Measurements from ENCODE around the gene FAF1. TPM values are rescaled to one million over a fixed set of nuclear protein-coding genes. Genes with fewer than 3 reads are reported as not detected.

The FAF1 gene
- total and polyA plus RNA-seq, 9 of the 15 experiments (the other 6 are each of a cell fraction or from before 2014, with no cell fraction given): 48.7 to 225 (median 118) TPM

DNA sequence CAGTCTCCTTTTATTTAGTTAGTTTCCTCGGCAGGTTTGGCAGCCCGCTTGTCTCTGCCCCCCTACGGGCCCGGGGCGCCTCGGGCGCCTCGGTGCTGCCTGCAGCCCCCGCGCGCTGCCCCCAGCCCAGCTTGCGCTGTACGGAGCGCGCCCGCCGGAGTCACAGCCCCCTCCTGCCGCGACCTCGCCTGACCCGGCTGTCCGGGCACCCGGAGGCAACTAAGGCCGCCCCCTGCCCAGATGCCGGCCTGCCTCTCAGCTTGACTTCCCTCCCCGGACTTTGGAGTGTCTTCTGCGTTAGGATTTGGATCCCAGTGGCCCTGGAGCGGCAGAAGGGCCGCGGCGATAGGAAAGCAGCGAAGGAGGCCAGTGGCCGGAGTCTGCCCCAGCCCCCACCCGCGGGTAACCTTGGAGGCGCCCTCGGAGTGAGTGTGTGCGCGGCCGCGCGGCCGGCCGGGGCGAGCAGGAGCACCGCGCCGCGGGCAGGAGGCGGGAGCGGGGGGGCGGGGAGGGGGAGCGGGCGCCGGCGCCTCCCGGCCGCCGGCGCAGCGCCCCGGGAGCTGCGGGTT is 17.6 kb upstream of the FAF1 start (continued):
- TF ChIP-seq, protein P1, sequence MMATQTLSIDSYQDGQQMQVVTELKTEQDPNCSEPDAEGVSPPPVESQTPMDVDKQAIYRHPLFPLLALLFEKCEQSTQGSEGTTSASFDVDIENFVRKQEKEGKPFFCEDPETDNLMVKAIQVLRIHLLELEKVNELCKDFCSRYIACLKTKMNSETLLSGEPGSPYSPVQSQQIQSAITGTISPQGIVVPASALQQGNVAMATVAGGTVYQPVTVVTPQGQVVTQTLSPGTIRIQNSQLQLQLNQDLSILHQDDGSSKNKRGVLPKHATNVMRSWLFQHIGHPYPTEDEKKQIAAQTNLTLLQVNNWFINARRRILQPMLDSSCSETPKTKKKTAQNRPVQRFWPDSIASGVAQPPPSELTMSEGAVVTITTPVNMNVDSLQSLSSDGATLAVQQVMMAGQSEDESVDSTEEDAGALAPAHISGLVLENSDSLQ (IDR thresholded peaks at IDR 0.05): no peak
- TF ChIP-seq GTF2A2 (tag; IDR thresholded peaks at IDR 0.05) (peak; percentile 25; the same call in 1 of the 2 replicates), FOXJ2 (tag; IDR thresholded peaks at IDR 0.05) (no peak), KDM5B (IDR thresholded peaks at IDR 0.05; ENCODE audit: insufficient replicate concordance, low read depth, low read length) (peak; percentile 55), ZNF57 (CRISPR knock-in tag; IDR thresholded peaks at IDR 0.05) (no peak), ESRRB (CRISPR knock-in tag; IDR thresholded peaks at IDR 0.05; ENCODE audit: borderline replicate concordance) (no peak), SRSF9 (IDR thresholded peaks at IDR 0.05; ENCODE audit: borderline replicate concordance, low read depth, low read length) (no peak), HNRNPLL (IDR thresholded peaks at IDR 0.05; ENCODE audit: low read depth, low read length, poor library complexity, severe bottlenecking) (no peak), STAT5B (CRISPR knock-in tag; IDR thresholded peaks at IDR 0.05) (no peak), GABPB1 (CRISPR knock-in tag; IDR thresholded peaks at IDR 0.05) (peak; percentile 63), MTA2 (IDR thresholded peaks at IDR 0.05; ENCODE audit: low read depth) (no peak), ILK (tag; IDR thresholded peaks at IDR 0.05; ENCODE audit: borderline replicate concordance, low read depth) (no peak), ZNF217 (CRISPR knock-in tag; IDR thresholded peaks at IDR 0.05) (no peak), TSC22D4 (tag; IDR thresholded peaks at IDR 0.05) (no peak), RBM25 (IDR thresholded peaks at IDR 0.05; ENCODE audit: low read depth, low read length, severe bottlenecking) (no peak), ZNF766 (CRISPR knock-in tag; conservative IDR thresholded peaks at IDR 0.05) (peak; percentile 30; the same call in 1 of the 2 replicates), BCOR (IDR thresholded peaks at IDR 0.05) (0 out of 2 replicates have a peak, but pooled peaks have one; percentile 8), NR4A1 (CRISPR knock-in tag; IDR thresholded peaks at IDR 0.05) (no peak), NR4A1 (tag; IDR thresholded peaks at IDR 0.05) (no peak; the same call in 1 of the 2 replicates), MTA3 (IDR thresholded peaks at IDR 0.05; ENCODE audit: borderline replicate concordance) (peak; percentile 15; the same call in 1 of the 2 replicates), TCFL5 (CRISPR knock-in tag; conservative IDR thresholded peaks at IDR 0.05) (no peak), BACH1 (tag; IDR thresholded peaks at IDR 0.05) (no peak), HLTF (IDR thresholded peaks at IDR 0.05) (no peak), HDAC1 (IDR thresholded peaks at IDR 0.05) (no peak), SMAD2 (IDR thresholded peaks at IDR 0.05; ENCODE audit: low read depth, low read length) (no peak), ZNF324 (CRISPR knock-in tag; IDR thresholded peaks at IDR 0.05) (no peak), ZBTB17 (CRISPR knock-in tag; IDR thresholded peaks at IDR 0.05) (no peak; the same call in 1 of the 2 replicates)
- TF ChIP-seq, protein P2, sequence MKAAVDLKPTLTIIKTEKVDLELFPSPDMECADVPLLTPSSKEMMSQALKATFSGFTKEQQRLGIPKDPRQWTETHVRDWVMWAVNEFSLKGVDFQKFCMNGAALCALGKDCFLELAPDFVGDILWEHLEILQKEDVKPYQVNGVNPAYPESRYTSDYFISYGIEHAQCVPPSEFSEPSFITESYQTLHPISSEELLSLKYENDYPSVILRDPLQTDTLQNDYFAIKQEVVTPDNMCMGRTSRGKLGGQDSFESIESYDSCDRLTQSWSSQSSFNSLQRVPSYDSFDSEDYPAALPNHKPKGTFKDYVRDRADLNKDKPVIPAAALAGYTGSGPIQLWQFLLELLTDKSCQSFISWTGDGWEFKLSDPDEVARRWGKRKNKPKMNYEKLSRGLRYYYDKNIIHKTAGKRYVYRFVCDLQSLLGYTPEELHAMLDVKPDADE (conservative IDR thresholded peaks at IDR 0.05; ENCODE audit: control insufficient read depth, low read depth, low read length): no peak
- TF ChIP-seq, protein P3, sequence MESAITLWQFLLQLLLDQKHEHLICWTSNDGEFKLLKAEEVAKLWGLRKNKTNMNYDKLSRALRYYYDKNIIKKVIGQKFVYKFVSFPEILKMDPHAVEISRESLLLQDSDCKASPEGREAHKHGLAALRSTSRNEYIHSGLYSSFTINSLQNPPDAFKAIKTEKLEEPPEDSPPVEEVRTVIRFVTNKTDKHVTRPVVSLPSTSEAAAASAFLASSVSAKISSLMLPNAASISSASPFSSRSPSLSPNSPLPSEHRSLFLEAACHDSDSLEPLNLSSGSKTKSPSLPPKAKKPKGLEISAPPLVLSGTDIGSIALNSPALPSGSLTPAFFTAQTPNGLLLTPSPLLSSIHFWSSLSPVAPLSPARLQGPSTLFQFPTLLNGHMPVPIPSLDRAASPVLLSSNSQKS (CRISPR knock-in tag; IDR thresholded peaks at IDR 0.05): no peak

Data from K562 (cell line).